Breast epithelium (tissue), 4 donors: Measurements from ENCODE around the gene GLRX. TPM values are rescaled to one million over a fixed set of nuclear protein-coding genes. Genes with fewer than 3 reads are reported as not detected.
A peak's percentile ranks its signal among the peaks of the same experiment; 100 is the strongest.

ENCODE experiments used
- DNase-seq, 2 donors: peaks; one replicate each; pipeline ENCODE4 v3.0.0-alpha.2; 2019; ENCODE audit warnings: low spot score in 2 of 2
- H3K27ac ChIP-seq, 2 donors: fragments of 200-600 bp; sonication (generic) in 1 of 2; one replicate each; pipeline ENCODE4 v1.5.1; 2016 to 2019; ENCODE audit warnings: mild to moderate bottlenecking in 1 of 2
- H3K27me3 ChIP-seq, 2 donors: fragments of 200-600 bp; sonication (generic) in 1 of 2; one replicate each; pipeline versions ENCODE4 v1.5.1 to v1.6.0; 2017 to 2019; ENCODE audit warnings: control low read depth in 1 of 2, mild to moderate bottlenecking in 1 of 2
- H3K36me3 ChIP-seq: fragments of 200-600 bp; one replicate; pipeline ENCODE4 v1.5.1; 2019
- H3K4me1 ChIP-seq, 2 donors: fragments of 200-600 bp; sonication (generic); one replicate each; pipeline ENCODE4 v1.5.1; 2016 to 2019; ENCODE audit warnings: control low read depth in 1 of 2
- H3K4me3 ChIP-seq, 3 donors: fragments of 200-600 bp; sonication (generic); 1 replicate in 2 of 3; 2 replicates in 1 of 3; pipeline ENCODE4 v1.5.1; 2016 to 2019; ENCODE audit warnings: mild to moderate bottlenecking in 3 of 3, moderate library complexity in 2 of 3
- H3K9me3 ChIP-seq, 2 donors: fragments of 200-600 bp; sonication (generic) in 1 of 2; one replicate each; pipeline ENCODE4 v1.5.1; 2016 to 2019; ENCODE audit warnings: control low read depth in 1 of 2
- POLR2A ChIP-seq: fragments of 450-650 bp; IDR thresholded peaks from one replicate; pipeline ENCODE4 v1.6.1; 2016; ENCODE audit warnings: antibody characterized with exemption, mild to moderate bottlenecking, moderate library complexity
- POLR2AphosphoS5 ChIP-seq, 3 donors: sonication (generic); formaldehyde crosslinking; IDR thresholded peaks; one replicate each; pipeline ENCODE4 v1.6.1; 2017; ENCODE audit warnings: antibody characterized with exemption in 3 of 3
- intact Hi-C: fragments of 100-400 bp; cut with DNase I; formaldehyde crosslinking; loops from one replicate; pipeline ENCODE4 v1.15.1; 2023; ENCODE audit warnings: low total_unique reads
- total RNA-seq, 3 donors: library from RNA; depleted of rRNA; stranded (reverse); fragments of >200 nt; gene quantifications; one replicate each; pipeline ENCODE4 v1.1.0, GENCODE V29; 2016
- TF ChIP-seq, protein P1 (sequence below), 3 donors: fragments of 450-650 bp; IDR thresholded peaks; one replicate each; pipeline ENCODE4 v1.5.1; 2016 to 2017; ENCODE audit warnings: antibody characterized with exemption in 3 of 3, mild to moderate bottlenecking in 3 of 3, moderate library complexity in 3 of 3

Gene GLRX
- total RNA-seq, 3 donors from 2014 or later, result 42.1 to 106 (median 72.8) TPM

DNA sequence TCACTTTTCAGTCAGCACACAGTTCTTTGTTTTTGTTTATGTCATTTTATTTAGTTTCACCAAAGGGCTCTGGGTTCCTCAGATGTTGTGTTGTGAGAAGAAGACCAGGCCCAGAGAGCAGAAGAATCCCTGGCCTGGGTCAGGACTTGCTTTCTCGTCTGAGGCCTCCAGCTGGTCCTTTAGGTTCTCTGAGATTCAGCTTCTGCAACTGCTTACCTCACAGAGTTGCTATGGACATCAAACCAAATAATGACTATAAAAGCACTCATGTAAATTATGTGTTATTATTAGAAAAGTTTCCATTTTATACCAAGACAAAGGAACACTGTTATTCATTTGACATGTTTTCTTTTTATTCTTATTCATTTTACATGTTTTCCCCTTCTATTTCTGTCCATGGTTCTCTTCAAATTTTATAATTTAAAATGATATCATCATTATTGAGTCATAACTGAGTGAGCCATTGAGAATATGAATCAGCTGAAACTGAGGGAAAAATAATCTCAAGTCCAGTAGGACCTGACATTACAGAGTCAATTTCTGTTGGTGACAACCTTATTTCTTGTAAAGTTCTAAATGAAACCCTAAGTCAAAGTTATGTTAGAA lies 44.0 kb upstream of the GLRX start:
- TF ChIP-seq POLR2AphosphoS5 (IDR thresholded peaks at IDR 0.05) (no peak), POLR2A (no peak)
- TF ChIP-seq, protein P1, sequence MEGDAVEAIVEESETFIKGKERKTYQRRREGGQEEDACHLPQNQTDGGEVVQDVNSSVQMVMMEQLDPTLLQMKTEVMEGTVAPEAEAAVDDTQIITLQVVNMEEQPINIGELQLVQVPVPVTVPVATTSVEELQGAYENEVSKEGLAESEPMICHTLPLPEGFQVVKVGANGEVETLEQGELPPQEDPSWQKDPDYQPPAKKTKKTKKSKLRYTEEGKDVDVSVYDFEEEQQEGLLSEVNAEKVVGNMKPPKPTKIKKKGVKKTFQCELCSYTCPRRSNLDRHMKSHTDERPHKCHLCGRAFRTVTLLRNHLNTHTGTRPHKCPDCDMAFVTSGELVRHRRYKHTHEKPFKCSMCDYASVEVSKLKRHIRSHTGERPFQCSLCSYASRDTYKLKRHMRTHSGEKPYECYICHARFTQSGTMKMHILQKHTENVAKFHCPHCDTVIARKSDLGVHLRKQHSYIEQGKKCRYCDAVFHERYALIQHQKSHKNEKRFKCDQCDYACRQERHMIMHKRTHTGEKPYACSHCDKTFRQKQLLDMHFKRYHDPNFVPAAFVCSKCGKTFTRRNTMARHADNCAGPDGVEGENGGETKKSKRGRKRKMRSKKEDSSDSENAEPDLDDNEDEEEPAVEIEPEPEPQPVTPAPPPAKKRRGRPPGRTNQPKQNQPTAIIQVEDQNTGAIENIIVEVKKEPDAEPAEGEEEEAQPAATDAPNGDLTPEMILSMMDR (IDR thresholded peaks at IDR 0.05), result no peak
- DNase-seq, result no peak
- no peaks in the 10 kb centered on the region for H3K9me3 ChIP-seq
- intact Hi-C loops, result no loop called here
- no peaks in the 10 kb centered on the region for H3K27me3 ChIP-seq
- no peaks in the 10 kb centered on the region for H3K4me1 ChIP-seq
- no peak overlapping the region for H3K4me3 ChIP-seq
- no peak overlapping the region for H3K27ac ChIP-seq
- no peaks in the 10 kb centered on the region for H3K36me3 ChIP-seq

DNA sequence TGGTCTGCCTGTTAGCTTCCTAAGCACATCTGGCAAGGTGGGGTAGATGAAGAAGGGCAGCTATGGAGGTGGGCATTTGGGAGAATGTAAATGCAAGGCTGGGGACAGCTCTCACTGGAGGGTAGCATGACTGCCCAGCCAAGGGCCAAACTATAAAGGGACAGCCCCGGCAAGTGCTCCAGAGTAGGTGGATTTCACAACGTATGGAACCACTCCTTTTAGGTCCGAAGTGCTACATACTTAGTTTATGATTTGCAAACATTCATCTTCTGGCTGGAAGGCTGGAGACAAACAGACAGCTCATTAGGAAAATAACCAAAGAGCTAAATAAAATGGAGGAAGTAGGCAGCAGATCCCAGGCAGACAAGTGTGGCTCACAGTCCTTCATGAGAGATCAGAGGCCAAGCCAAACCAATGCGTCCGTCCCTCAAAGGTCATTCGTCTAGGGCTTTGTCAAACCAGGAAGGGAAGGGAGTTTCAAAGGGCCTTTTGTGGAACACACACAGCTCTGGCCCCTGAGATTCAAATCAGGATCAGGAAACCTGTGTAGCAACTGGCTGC lies 42.5 kb upstream of the GLRX start:
- Histone ChIP-seq H3K4me3 (no peak overlapping the region), H3K4me1 (no peaks in the 10 kb centered on the region), H3K27me3 (no peaks in the 10 kb centered on the region), H3K9me3 (no peaks in the 10 kb centered on the region), H3K27ac (peak overlapping the region; percentile 1 to 34), H3K36me3 (no peaks in the 10 kb centered on the region)
- TF ChIP-seq POLR2AphosphoS5 (IDR thresholded peaks at IDR 0.05) (no peak), POLR2A (no peak)
- TF ChIP-seq, protein P1 (IDR thresholded peaks at IDR 0.05), result no peak
- no peak for DNase-seq
- intact Hi-C loops, result no loop called here

DNA sequence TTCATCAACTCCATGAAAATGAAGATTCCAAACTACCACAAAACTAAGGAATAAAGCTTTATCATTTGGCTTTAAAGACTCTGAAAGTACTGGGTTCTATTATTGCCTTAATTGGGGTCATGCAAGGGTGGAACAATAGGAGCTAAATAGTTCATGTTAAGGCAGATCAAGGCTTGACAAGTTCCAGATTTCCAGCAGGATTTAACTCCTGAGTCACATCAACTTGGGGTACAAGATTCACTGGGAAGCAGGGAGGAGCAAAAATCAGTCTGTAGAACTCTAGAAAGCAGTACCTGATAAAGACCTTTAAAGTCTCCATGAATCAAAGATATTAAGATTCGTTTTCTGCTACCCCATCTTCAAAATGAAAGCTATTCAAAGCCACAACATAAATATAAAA lies 41.9 kb upstream of the GLRX start:
- no peaks in the 10 kb centered on the region for H3K9me3 ChIP-seq
- no peaks in the 10 kb centered on the region for H3K4me1 ChIP-seq
- TF ChIP-seq, protein P1 (IDR thresholded peaks at IDR 0.05), result no peak
- TF ChIP-seq POLR2A (no peak), POLR2AphosphoS5 (IDR thresholded peaks at IDR 0.05) (no peak)
- no peak overlapping the region for H3K4me3 ChIP-seq
- no peaks in the 10 kb centered on the region for H3K36me3 ChIP-seq
- no peak overlapping the region for H3K27ac ChIP-seq
- no peak for DNase-seq
- no peaks in the 10 kb centered on the region for H3K27me3 ChIP-seq
- intact Hi-C loops, result no loop called here

DNA sequence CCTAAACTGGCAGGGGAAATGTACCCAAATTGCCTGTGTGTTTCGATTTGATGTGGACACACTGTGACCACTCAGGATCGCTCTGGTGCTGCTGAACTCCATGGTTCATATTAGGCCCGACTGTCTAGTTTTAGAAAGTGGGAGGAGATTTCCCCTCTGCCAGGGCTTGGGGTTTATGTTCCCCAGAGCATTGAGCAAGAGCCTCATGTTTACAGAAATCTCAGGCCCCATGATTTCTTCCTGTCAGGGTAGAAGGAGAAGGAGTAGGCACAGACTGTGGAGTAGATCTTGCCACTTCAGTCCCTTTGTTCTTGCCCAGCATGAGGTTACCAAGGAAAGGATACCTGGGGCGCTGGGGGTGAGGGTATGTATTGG lies 40.8 kb upstream of the GLRX start:
- TF ChIP-seq POLR2AphosphoS5 (IDR thresholded peaks at IDR 0.05) (peak; percentile 20 to 50 (median 50)), POLR2A (no peak)
- TF ChIP-seq, protein P1 (IDR thresholded peaks at IDR 0.05), result no peak
- Histone ChIP-seq H3K4me1 (no peaks in the 10 kb centered on the region), H3K36me3 (no peaks in the 10 kb centered on the region), H3K4me3 (no peak overlapping the region), H3K9me3 (no peaks in the 10 kb centered on the region), H3K27ac (peak overlapping the region; percentile 59 to 61), H3K27me3 (no peaks in the 10 kb centered on the region)
- intact Hi-C loops, result no loop called here
- no peak for DNase-seq

DNA sequence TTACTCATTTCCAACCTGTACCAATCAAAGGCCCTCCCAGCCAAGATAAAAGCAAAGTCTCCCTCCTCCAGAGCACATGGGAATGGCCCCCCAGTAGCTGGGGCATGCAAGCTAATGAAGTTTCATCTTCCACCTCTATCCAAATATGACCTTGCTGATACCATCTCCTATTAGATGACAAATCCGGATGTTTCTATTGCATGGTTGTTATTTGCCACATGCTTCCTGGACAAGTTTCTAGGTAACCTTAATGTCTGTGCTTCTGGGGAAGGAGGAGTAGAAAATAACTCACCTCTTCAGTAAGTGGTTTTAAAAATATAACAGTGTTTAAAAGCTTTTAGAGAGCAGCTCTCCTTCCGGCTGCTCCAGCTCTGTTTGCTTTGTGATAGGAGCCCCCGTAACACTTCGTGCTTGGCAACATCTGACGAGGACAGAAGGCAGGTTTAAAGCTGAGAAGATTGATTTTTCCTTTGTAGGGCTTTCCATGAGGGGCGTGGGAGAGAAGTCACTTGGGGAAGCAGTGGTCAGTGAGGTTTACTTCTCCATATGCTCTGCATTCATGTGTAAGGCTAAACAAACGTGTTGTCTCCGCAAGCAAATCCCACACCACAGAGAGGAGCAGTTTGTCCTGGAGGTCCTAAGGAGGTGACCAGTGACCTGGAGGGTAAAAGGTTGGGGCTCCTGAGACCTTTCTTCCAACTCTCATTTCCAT lies 40.3 kb upstream of the GLRX start:
- Histone ChIP-seq H3K36me3 (no peaks in the 10 kb centered on the region), H3K4me1 (no peaks in the 10 kb centered on the region), H3K27ac (peak overlapping the region; percentile 59 to 61), H3K4me3 (no peak overlapping the region), H3K9me3 (no peaks in the 10 kb centered on the region), H3K27me3 (no peaks in the 10 kb centered on the region)
- intact Hi-C loops, result no loop called here
- TF ChIP-seq POLR2A (no peak), POLR2AphosphoS5 (IDR thresholded peaks at IDR 0.05) (no peak)
- TF ChIP-seq, protein P1 (IDR thresholded peaks at IDR 0.05), result no peak
- no peak for DNase-seq
